Calu3 (cell line): ENCODE measurements around the gene LDB3. TPM values are rescaled to one million over a fixed set of nuclear protein-coding genes. Genes with fewer than 3 reads are reported as not detected.

ENCODE experiments used
- BruUV-seq: library from RNA; stranded (reverse); fragments of 400-500 nt; replicated peaks from 2 replicates; lab custom pipeline; 2021; lab: Mats Ljungman, UMichigan
- CTCF ChIA-PET: fragments of 300-600 bp; sonication (Branson Sonifier 250); formaldehyde crosslinking; loops from one replicate; lab custom pipeline; 2022; ENCODE audit warnings: antibody characterized with exemption; lab: Charles Lee
- DNase-seq: peaks from one replicate; pipeline ENCODE4 v3.0.0; 2022
- H3K27ac Mint-ChIP-seq: one replicate; pipeline ENCODE4 v1.8.0; 2022; ENCODE audit warnings: mixed read lengths; ENCODE audit not compliant: unreplicated experiment
- H3K27me3 Mint-ChIP-seq: one replicate; pipeline ENCODE4 v1.8.0; 2022; ENCODE audit warnings: mixed read lengths; ENCODE audit not compliant: unreplicated experiment
- H3K36me3 Mint-ChIP-seq: one replicate; pipeline ENCODE4 v1.8.0; 2022; ENCODE audit warnings: mild to moderate bottlenecking, moderate library complexity, mixed read lengths; ENCODE audit not compliant: insufficient read depth, unreplicated experiment
- H3K4me1 Mint-ChIP-seq: one replicate; pipeline ENCODE4 v1.8.0; 2022; ENCODE audit warnings: mild to moderate bottlenecking, low read depth, mixed read lengths; ENCODE audit not compliant: unreplicated experiment
- H3K4me3 Mint-ChIP-seq: one replicate; pipeline ENCODE4 v1.8.0; 2022; ENCODE audit warnings: mild to moderate bottlenecking, low read depth, moderate library complexity, mixed read lengths; ENCODE audit not compliant: unreplicated experiment
- H3K9me3 Mint-ChIP-seq: one replicate; pipeline ENCODE4 v1.8.0; 2022; ENCODE audit warnings: low read depth, mixed read lengths; ENCODE audit not compliant: unreplicated experiment
- intact Hi-C: fragments of 100-400 bp; cut with micrococcal nuclease; formaldehyde crosslinking; loops from one replicate; pipeline ENCODE4 v1.10.0; 2022; ENCODE audit not compliant: unreplicated experiment
- total RNA-seq: library from RNA; stranded (reverse); gene quantifications from 2 replicates; pipeline ENCODE4 v1.2.3, GENCODE V29; 2022
- TF ChIP-seq, protein P1 (sequence below): fragments of 200-600 bp; IDR thresholded peaks from one replicate; pipeline ENCODE4 v1.8.0; 2022; ENCODE audit warnings: antibody characterized with exemption; ENCODE audit not compliant: unreplicated experiment

The LDB3 gene
- total RNA-seq, 1 experiment from 2014 or later, result not detected

DNA sequence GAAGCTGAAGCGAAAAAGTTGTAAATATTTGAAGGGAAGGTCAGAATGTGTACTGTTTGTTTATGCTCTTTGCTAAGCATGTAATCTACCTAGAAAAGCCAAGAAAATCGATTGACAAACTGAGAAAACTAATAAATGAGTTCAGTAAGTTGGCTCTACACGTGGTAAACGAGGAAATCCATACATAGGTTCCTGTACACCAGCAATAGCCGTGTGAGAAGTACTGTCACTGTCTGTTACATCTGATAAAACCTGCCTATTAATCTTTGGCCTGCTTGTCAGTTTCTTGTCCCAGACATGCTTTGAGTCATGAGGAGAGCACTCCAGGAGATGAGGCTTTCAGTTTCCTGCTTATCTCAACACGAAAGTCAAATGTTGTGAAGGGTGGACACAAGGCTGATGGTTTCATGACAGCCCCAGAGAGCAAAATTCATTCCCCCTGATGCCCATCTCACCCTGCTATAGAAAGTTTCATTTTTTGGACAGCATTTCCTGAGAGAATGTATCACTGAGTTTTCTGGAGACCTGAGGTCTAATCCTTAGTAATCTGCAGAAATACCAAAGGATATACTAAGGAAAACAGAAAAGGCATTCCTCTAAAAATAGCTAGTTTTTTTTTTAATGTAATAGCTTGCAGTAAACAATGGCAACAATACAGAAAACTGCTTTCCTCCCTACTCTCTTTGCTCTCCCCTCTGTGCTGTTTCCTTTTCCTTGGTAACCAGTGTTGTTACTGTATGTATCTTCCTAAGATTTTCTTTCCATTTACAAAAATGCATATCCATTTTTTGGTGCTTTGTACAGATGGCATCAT is 107.0 kb downstream of the LDB3 start:
- intact Hi-C loops, result no loop called here
- Mint-ChIP-seq H3K4me3 (no peak overlapping the region), H3K27ac (no peak overlapping the region), H3K9me3 (no peaks in the 10 kb centered on the region), H3K4me1 (no peaks in the 10 kb centered on the region), H3K27me3 (no peaks in the 10 kb centered on the region), H3K36me3 (no peaks in the 10 kb centered on the region)
- DNase-seq, result no peak
- no TSS peak for BruUV-seq
- CTCF ChIA-PET, result interaction anchor here (0.6 kb wide), 2 partner anchors 10 to 281 kb away, joined by 3 read pairs; no protein-coding TSS in a partner anchor
- TF ChIP-seq, protein P1, sequence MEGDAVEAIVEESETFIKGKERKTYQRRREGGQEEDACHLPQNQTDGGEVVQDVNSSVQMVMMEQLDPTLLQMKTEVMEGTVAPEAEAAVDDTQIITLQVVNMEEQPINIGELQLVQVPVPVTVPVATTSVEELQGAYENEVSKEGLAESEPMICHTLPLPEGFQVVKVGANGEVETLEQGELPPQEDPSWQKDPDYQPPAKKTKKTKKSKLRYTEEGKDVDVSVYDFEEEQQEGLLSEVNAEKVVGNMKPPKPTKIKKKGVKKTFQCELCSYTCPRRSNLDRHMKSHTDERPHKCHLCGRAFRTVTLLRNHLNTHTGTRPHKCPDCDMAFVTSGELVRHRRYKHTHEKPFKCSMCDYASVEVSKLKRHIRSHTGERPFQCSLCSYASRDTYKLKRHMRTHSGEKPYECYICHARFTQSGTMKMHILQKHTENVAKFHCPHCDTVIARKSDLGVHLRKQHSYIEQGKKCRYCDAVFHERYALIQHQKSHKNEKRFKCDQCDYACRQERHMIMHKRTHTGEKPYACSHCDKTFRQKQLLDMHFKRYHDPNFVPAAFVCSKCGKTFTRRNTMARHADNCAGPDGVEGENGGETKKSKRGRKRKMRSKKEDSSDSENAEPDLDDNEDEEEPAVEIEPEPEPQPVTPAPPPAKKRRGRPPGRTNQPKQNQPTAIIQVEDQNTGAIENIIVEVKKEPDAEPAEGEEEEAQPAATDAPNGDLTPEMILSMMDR, result no peak

DNA sequence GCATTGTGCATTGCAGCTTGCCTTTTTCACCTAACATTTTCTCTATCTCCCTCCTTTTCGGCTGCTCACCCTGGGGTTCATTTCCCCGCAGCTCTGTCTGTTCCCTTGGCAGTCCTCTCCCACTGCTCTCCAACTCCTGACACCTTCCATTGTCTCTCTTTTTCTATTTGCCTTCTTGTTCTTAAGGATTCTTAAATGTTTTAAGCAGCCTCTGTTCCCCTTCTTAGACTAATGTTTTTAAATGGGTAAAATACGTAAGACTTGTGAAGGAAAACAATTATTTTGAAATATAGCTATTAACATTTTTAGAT is 107.5 kb downstream of the LDB3 start:
- H3K9me3 Mint-ChIP-seq, result no peaks in the 10 kb centered on the region
- H3K4me1 Mint-ChIP-seq, result no peaks in the 10 kb centered on the region
- H3K36me3 Mint-ChIP-seq, result no peaks in the 10 kb centered on the region
- no TSS peak for BruUV-seq
- no peaks in the 10 kb centered on the region for H3K27me3 Mint-ChIP-seq
- CTCF ChIA-PET, result interaction anchor here (0.6 kb wide), 1 partner anchor 281 kb away, joined by 3 read pairs; no protein-coding TSS in a partner anchor
- no peak overlapping the region for H3K4me3 Mint-ChIP-seq
- no peak overlapping the region for H3K27ac Mint-ChIP-seq
- intact Hi-C loops, result no loop called here
- no peak for DNase-seq
- TF ChIP-seq, protein P1, result no peak

DNA sequence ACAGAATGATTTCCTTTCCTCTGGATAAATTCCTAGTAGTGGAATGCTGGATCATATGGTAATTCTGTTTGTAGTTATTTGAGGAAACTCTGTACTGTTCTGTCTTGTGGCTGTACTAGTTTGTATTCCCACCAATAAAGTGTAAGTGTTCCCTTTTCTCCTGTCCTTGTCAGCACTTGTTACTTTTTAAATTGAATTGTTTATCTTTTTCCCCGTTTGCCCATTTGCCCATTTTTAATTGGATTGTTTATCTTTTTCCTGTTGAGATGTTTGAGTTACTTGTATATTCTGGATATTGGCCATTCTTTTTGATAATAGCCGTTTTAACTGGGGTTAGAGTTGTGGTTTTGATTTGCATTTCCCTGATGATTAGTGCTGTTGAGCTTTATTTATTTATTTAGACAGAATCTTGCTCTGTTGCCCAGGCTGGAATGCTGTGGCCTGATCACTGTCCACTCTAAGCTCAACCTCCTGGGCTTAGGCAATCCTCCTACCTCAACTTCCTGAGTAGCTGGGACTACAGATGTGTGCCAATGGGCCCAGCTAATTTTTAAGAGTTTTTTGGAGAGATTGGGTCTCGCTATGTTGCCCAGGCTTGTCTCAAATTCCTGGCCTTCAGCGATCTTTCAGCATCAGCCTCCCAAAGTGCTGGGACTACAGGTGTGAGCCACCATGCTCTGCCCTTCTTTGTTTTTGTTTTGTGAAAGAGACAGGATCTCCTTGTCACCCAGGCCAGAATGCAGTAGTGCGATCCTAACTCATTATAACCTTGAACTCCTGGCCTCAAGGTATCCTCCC is 111.1 kb downstream of the LDB3 start:
- H3K4me1 Mint-ChIP-seq, result no peaks in the 10 kb centered on the region
- H3K9me3 Mint-ChIP-seq, result no peaks in the 10 kb centered on the region
- intact Hi-C loops, result no loop called here
- CTCF ChIA-PET, result no interaction called here
- BruUV-seq, result no TSS peak
- TF ChIP-seq, protein P1, result no peak
- no peaks in the 10 kb centered on the region for H3K36me3 Mint-ChIP-seq
- H3K27me3 Mint-ChIP-seq, result no peaks in the 10 kb centered on the region
- no peak for DNase-seq
- no peak overlapping the region for H3K27ac Mint-ChIP-seq
- no peak overlapping the region for H3K4me3 Mint-ChIP-seq

DNA sequence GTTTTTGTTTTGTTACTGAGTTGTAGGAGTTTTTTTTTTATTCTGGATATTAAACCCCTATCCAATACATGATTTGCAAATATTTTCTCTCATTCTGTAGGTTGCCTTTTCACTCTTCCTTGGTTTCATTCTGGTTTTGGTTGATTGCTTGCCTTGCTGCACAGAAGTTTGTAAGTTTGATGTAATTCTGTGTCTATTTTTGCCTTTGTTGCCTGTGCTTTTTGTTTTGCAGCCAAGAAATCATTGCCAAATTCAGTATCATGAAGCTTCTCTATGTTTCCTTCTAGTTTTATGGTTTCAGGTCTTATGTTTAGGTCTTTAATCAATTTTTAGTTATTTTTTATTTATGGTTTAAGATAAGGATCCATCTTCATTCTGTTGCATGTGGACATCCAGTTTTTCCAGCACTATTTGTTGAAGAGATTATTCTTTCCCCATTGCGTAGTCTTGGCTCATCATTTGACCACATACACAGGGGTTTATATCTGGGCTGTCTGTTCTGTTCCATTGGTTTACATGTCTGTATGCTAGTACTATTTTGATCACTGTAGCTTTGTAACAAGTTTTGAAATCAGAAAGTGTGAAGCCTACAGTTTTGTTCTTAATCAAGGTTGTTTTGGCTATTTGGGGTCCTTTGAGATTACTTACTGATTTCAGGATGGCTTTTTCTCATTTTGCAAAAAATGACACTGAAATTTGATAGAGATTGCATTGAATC is 114.5 kb downstream of the LDB3 start:
- Mint-ChIP-seq H3K4me1 (no peaks in the 10 kb centered on the region), H3K4me3 (no peak overlapping the region), H3K9me3 (peaks cover 3% of the 10 kb centered on the region), H3K27me3 (no peaks in the 10 kb centered on the region), H3K27ac (no peak overlapping the region), H3K36me3 (no peaks in the 10 kb centered on the region)
- TF ChIP-seq, protein P1, result no peak
- intact Hi-C loops, result no loop called here
- CTCF ChIA-PET, result no interaction called here
- no peak for DNase-seq
- no TSS peak for BruUV-seq
